SK-N-SH (cell line): ENCODE results near the gene SMAD2. TPM values are rescaled to one million over a fixed set of nuclear protein-coding genes. Genes with fewer than 3 reads are reported as not detected.

Experiments
- CTCF ChIA-PET: fragments of 300-600, 350-600 bp; formaldehyde crosslinking; extraction: SDS; loops from one replicate; lab custom pipeline; 2021; lab: Yijun Ruan, JAX
- POLR2A ChIA-PET: fragments of 350-600 bp; sonication (Branson Sonifier 250); formaldehyde crosslinking; extraction: SDS; loops from one replicate; lab custom pipeline; 2020; ENCODE audit warnings: antibody characterized with exemption, inconsistent platforms; lab: Yijun Ruan, JAX
- DNase-seq: peaks from one replicate; pipeline ENCODE4 v3.0.0; 2012
- H2AFZ ChIP-seq: fragments of 200-600 bp; sonication (generic); 2 replicates; pipeline ENCODE4 v1.8.1; 2016; ENCODE audit warnings: antibody characterized with exemption, mild to moderate bottlenecking, low read depth
- H3F3A ChIP-seq: fragments of 200-600 bp; sonication (generic); replicated peaks from 2 replicates; pipeline ENCODE3; 2016; ENCODE audit warnings: antibody characterized with exemption, mild to moderate bottlenecking; ENCODE audit not compliant: insufficient read depth
- H3K27ac ChIP-seq, 2 experiments: fragments of 200-500 bp in 1 of 2; fragments of 200-600 bp in 1 of 2; sonication (Bioruptor generic) in 1 of 2; sonication (generic), shearing (Covaris generic) in 1 of 2; 2 replicates each; pipeline versions ENCODE4 v1.5.1 to v1.6.1; 2014 to 2016; ENCODE audit warnings: low read depth in 2 of 2, inconsistent platforms in 1 of 2, low read length in 1 of 2, mild to moderate bottlenecking in 1 of 2, mixed read lengths in 1 of 2
- H3K27me3 ChIP-seq: fragments of 200-600 bp; sonication (generic), shearing (Covaris generic); 2 replicates; pipeline ENCODE4 v1.6.1; 2016; ENCODE audit warnings: mixed run types; ENCODE audit not compliant: insufficient read depth
- H3K36me3 ChIP-seq, 2 experiments: fragments of 200-500 bp in 1 of 2; fragments of 200-600 bp in 1 of 2; sonication (Bioruptor generic) in 1 of 2; sonication (generic) in 1 of 2; replicated peaks in 1 of 2; 2 replicates each; pipeline versions ENCODE3 to v1.5.1; 2014 to 2016; ENCODE audit warnings: low read length in 1 of 2, mild to moderate bottlenecking in 1 of 2; ENCODE audit not compliant: insufficient read depth in 2 of 2, control insufficient read depth in 1 of 2
- H3K4me1 ChIP-seq, 2 experiments: fragments of 200-500 bp in 1 of 2; fragments of 200-600 bp in 1 of 2; sonication (Bioruptor generic) in 1 of 2; sonication (generic), shearing (Covaris generic) in 1 of 2; 2 replicates each; pipeline versions ENCODE4 v1.5.1 to v1.6.1; 2014 to 2016; ENCODE audit warnings: low read depth in 1 of 2, low read length in 1 of 2, mixed run types in 1 of 2; ENCODE audit not compliant: insufficient read depth in 2 of 2, control insufficient read depth in 1 of 2
- H3K4me2 ChIP-seq: fragments of 200-600 bp; sonication (generic), shearing (Covaris generic); 2 replicates; pipeline ENCODE4 v1.6.1; 2017; ENCODE audit warnings: mixed run types
- H3K4me3 ChIP-seq, 2 experiments: fragments of 200-500 bp in 1 of 2; fragments of 200-600 bp in 1 of 2; sonication (Bioruptor generic) in 1 of 2; sonication (generic), shearing (Covaris generic) in 1 of 2; 2 replicates each; pipeline versions ENCODE4 v1.5.1 to v1.8.1; 2014 to 2016; ENCODE audit warnings: low read depth in 2 of 2, inconsistent platforms in 1 of 2, low read length in 1 of 2, mild to moderate bottlenecking in 1 of 2, mixed read lengths in 1 of 2, moderate library complexity in 1 of 2
- H3K79me2 ChIP-seq: fragments of 200-600 bp; sonication (generic); 2 replicates; pipeline ENCODE4 v1.8.1; 2017; ENCODE audit warnings: mild to moderate bottlenecking; ENCODE audit not compliant: insufficient read depth
- H3K9ac ChIP-seq: fragments of 200-600 bp; sonication (generic); 2 replicates; pipeline ENCODE4 v1.6.1; 2017; ENCODE audit warnings: mixed run types
- H3K9me2 ChIP-seq: fragments of 200-600 bp; sonication (generic); 2 replicates; pipeline ENCODE4 v1.6.1; 2017; ENCODE audit warnings: mixed run types
- H3K9me3 ChIP-seq: fragments of 200-600 bp; sonication (generic); 2 replicates; pipeline ENCODE4 v1.6.1; 2017; ENCODE audit warnings: mixed run types, mild to moderate bottlenecking, moderate library complexity
- H4K20me1 ChIP-seq: fragments of 200-600 bp; sonication (generic); 2 replicates; pipeline ENCODE4 v1.6.1; 2017; ENCODE audit warnings: mild to moderate bottlenecking, mixed run types; ENCODE audit not compliant: insufficient read depth
- EZH2phosphoT487 ChIP-seq: fragments of 200-600 bp; sonication (generic); IDR thresholded peaks from 2 replicates; pipeline ENCODE4 v1.6.1; 2017; ENCODE audit warnings: low read depth, mixed run types, mild to moderate bottlenecking, antibody characterized with exemption, moderate library complexity, borderline replicate concordance
- NRF1 ChIP-seq: IDR thresholded peaks from 2 replicates; pipeline ENCODE4 v1.6.1; 2012; ENCODE audit warnings: low read depth, mild to moderate bottlenecking, low read length
- RAD21 ChIP-seq: IDR thresholded peaks from 2 replicates; pipeline ENCODE4 v1.6.1; 2012; ENCODE audit warnings: mild to moderate bottlenecking, low read length
- WGBS: methylation state at CpG from one replicate; pipeline ENCODE4 v1.1.6; 2017; ENCODE audit warnings: low lambda C conversion rate; 5-methylcytosine and 5-hydroxymethylcytosine counted together
- polyA plus RNA-seq, 3 experiments: library from polyadenylated mRNA; depleted of rRNA; stranded (reverse); fragments of >200 nt; gene quantifications; 2 replicates each; pipeline ENCODE4 v1.2.3, GENCODE V29; 2012
- TF ChIP-seq, protein P1 (sequence below): IDR thresholded peaks from 2 replicates; pipeline ENCODE4 v1.6.1; 2012; ENCODE audit warnings: mild to moderate bottlenecking, low read depth, low read length, moderate library complexity
- TF ChIP-seq, protein P2 (sequence below): fragments of 150-350 bp; IDR thresholded peaks from 2 replicates; pipeline ENCODE4 v1.6.1; 2016; ENCODE audit warnings: mild to moderate bottlenecking, low read depth, low read length
- TF ChIP-seq, protein P3 (sequence below): IDR thresholded peaks from 2 replicates; pipeline ENCODE4 v1.4.0; 2012; ENCODE audit warnings: low read depth

Gene SMAD2
- polyA plus RNA-seq, 1 of the 3 experiments (the other 2 are of a cell fraction) = 36.3 TPM

DNA sequence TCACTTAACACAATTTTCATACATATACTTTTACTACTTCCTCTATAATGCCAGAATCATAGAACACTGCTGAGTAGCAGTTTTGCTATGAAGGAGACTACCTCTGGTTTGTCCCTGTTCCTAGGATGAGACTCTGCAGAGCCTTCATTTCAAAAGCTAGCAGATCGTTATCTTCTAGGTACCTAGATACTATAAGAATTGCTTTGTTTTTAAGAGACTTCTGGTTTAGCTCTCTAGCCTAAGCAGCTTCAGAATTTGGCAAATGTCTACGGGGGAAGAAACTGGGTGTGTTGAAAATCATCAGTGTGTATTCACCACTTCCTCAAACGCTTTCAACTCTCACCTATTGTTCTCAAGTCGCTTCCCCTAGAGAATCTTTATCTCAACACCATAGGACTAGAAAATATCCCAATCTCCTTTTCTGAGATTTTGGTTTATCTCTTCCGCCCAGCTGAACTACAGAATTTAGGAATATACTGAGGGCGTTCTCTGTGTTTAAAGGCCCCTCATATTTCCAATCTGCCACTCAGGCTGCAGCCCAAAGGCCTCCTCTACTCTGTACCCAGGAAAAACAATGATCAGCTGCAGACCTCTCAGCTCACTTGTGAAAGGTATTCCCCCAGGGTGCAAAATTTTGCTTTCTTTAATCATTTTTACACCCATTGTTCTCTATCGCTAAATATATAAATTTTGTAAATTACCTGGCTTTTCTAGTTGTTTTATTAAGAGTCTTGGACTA lies 28.7 kb downstream of the SMAD2 start (continued):
- TF ChIP-seq, protein P1, sequence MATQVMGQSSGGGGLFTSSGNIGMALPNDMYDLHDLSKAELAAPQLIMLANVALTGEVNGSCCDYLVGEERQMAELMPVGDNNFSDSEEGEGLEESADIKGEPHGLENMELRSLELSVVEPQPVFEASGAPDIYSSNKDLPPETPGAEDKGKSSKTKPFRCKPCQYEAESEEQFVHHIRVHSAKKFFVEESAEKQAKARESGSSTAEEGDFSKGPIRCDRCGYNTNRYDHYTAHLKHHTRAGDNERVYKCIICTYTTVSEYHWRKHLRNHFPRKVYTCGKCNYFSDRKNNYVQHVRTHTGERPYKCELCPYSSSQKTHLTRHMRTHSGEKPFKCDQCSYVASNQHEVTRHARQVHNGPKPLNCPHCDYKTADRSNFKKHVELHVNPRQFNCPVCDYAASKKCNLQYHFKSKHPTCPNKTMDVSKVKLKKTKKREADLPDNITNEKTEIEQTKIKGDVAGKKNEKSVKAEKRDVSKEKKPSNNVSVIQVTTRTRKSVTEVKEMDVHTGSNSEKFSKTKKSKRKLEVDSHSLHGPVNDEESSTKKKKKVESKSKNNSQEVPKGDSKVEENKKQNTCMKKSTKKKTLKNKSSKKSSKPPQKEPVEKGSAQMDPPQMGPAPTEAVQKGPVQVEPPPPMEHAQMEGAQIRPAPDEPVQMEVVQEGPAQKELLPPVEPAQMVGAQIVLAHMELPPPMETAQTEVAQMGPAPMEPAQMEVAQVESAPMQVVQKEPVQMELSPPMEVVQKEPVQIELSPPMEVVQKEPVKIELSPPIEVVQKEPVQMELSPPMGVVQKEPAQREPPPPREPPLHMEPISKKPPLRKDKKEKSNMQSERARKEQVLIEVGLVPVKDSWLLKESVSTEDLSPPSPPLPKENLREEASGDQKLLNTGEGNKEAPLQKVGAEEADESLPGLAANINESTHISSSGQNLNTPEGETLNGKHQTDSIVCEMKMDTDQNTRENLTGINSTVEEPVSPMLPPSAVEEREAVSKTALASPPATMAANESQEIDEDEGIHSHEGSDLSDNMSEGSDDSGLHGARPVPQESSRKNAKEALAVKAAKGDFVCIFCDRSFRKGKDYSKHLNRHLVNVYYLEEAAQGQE = no peak
- TF ChIP-seq, protein P2, sequence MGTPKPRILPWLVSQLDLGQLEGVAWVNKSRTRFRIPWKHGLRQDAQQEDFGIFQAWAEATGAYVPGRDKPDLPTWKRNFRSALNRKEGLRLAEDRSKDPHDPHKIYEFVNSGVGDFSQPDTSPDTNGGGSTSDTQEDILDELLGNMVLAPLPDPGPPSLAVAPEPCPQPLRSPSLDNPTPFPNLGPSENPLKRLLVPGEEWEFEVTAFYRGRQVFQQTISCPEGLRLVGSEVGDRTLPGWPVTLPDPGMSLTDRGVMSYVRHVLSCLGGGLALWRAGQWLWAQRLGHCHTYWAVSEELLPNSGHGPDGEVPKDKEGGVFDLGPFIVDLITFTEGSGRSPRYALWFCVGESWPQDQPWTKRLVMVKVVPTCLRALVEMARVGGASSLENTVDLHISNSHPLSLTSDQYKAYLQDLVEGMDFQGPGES = no peak
- no peak for TF ChIP-seq EZH2phosphoT487
- TF ChIP-seq RAD21 = no peak

DNA sequence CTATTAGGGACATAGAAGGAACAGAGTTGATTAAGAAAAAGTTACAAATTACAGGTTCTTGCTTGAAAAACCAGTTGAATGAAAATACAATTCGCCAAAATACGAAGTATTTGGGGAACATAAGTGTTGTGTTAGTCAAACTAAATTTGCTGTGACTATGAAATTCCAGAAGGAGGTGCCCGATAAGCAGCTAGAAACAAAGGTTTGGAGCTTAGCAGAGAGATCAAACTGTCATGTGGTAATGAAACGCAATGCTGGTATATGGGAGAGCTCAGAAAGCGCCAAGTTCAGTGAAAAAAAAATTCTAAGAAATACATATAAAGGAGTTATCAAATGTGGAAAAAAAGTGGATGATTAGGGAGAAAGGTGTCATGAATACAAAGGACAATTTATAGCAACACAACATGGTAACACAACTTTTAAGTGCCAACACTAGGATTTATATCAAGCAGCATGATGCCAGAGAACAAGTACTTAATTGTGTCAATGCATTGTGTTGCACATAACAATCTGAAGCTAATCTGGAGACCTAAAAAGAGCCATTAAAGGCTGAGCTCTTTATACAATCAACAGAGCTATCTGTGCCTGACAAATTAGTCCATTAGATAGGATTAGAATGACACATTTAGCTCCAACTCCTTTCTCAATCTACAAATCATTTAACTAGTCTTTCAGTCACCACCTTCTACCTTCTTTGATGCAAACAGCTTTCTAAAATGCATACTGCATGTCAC lies 31.2 kb downstream of the SMAD2 start:
- no peak overlapping the region for H3K4me2 ChIP-seq
- no peaks in the 10 kb centered on the region for H3F3A ChIP-seq
- H3K27ac ChIP-seq = peak overlapping the region in 1 of 2 experiments; percentile 39; a peak in 2 of 4 replicates
- no peak for TF ChIP-seq NRF1
- TF ChIP-seq, protein P3, sequence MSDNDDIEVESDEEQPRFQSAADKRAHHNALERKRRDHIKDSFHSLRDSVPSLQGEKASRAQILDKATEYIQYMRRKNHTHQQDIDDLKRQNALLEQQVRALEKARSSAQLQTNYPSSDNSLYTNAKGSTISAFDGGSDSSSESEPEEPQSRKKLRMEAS = no peak
- no peak for TF ChIP-seq RAD21
- H3K4me1 ChIP-seq = peaks cover 0 to 2% of the 10 kb centered on the region in 2 experiments; a peak in 3 of 4 replicates
- H3K9me3 ChIP-seq = 0 out of 2 replicates have a peak, but pooled peaks cover 3% of the 10 kb centered on the region
- peaks cover 22 to 25% of the 10 kb centered on the region in 2 experiments for H3K36me3 ChIP-seq
- H3K4me3 ChIP-seq = no peak overlapping the region
- H3K27me3 ChIP-seq = no peaks in the 10 kb centered on the region
- H3K9me2 ChIP-seq = no peaks in the 10 kb centered on the region
- CTCF ChIA-PET = interaction anchor here (0.7 to 1.5 kb wide), 5 partner anchors 10 to 253 kb away, joined by 3 to 4 read pairs (median 4); no protein-coding TSS in a partner anchor
- WGBS = 93% methylated on average over 5 of the region's 5 CpGs
- no peak overlapping the region for H2AFZ ChIP-seq
- H4K20me1 ChIP-seq = peaks cover 58% of the 10 kb centered on the region
- no peak overlapping the region for H3K9ac ChIP-seq
- DNase-seq = no peak
- POLR2A ChIA-PET = no interaction called here
- peaks cover 98% of the 10 kb centered on the region for H3K79me2 ChIP-seq
